MM.1S (cell line): ENCODE measurements around the gene NPLOC4.

ENCODE experiments used
- CTCF ChIP-seq: fragments of 300-600 bp; sonication (generic); IDR thresholded peaks from 2 replicates; pipeline ENCODE4 v1.5.1; 2016; ENCODE audit warnings: antibody characterized with exemption, low read length, mixed read lengths
- EZH2phosphoT487 ChIP-seq: fragments of 300-600 bp; sonication (generic); IDR thresholded peaks from 2 replicates; pipeline ENCODE4 v1.6.1; 2018; ENCODE audit warnings: antibody characterized with exemption, low read length

DNA sequence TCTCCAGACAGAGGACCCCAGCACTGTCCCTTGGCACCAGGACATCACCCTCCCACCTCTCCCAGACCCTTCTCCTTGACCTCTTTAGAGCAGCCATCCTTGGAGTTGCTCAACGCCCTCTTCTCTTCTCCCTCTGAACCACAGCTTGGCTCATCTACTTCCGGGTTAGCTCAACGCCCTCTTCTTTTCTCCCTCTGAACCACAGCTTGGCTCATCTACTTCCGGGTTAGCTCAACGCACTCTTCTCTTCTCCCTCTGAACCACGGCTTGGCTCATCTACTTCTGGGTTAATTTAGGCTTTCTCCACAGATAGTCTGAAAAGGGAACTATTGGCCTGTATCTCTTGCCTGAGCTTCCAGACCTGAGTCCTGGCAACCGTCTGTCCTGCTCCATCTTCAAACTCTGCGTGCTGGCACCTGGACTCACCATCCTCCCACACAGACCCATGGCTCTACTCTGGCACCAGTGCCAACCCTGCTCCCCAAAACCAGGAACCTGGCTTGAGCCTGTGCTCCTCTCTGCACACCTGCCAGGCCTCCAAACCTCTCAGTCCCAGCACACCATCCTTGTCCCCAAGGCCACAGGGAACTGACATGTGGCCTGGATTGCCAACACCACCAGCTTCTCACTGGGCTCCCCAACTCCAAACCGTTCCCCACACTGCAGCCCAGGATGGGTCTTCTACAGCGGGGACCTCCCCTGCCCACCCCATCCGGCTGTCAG is 59.5 kb downstream of the NPLOC4 start:
- no peak for TF ChIP-seq CTCF
- TF ChIP-seq EZH2phosphoT487 = no peak
